HEK293 (cell line): ENCODE results near the gene NKG7.
A peak's percentile ranks its signal among the peaks of the same experiment; 100 is the strongest.

Source experiments
- CTCF ChIA-PET: fragments of 350-600 bp; formaldehyde crosslinking; extraction: SDS; loops from one replicate; lab custom pipeline; 2021; ENCODE audit warnings: antibody characterized with exemption; lab: Yijun Ruan, JAX
- POLR2A ChIA-PET: fragments of 300-600 bp; formaldehyde crosslinking; extraction: SDS; loops from one replicate; lab custom pipeline; 2020; ENCODE audit warnings: antibody characterized with exemption, inconsistent platforms; lab: Yijun Ruan, JAX
- H3K27ac ChIP-seq: fragments of 200-500 bp; sonication (Bioruptor generic); 2 replicates; pipeline ENCODE4 v1.5.1; 2014; ENCODE audit warnings: low read depth, low read length, control low read depth, inconsistent platforms; ENCODE audit errors: extremely low read depth
- H3K36me3 ChIP-seq, 2 experiments: fragments of 200-500 bp in 1 of 2; sonication (Bioruptor generic) in 1 of 2; 1 replicate in 1 of 2; 2 replicates in 1 of 2; pipeline ENCODE4 v1.5.1; 2014 to 2017; ENCODE audit warnings: inconsistent platforms in 2 of 2, low read length in 2 of 2; ENCODE audit not compliant: control insufficient read depth in 2 of 2, insufficient read depth in 1 of 2
- H3K4me1 ChIP-seq: fragments of 200-500 bp; sonication (Bioruptor generic); 2 replicates; pipeline ENCODE4 v1.5.1; 2014; ENCODE audit warnings: mild to moderate bottlenecking, low read length, inconsistent platforms; ENCODE audit not compliant: control insufficient read depth, insufficient read depth
- H3K4me3 ChIP-seq: 2 replicates; pipeline ENCODE4 v1.5.1; 2011; ENCODE audit warnings: low read depth, mild to moderate bottlenecking, control low read depth, low read length, moderate library complexity
- H3K9me3 ChIP-seq: fragments of 200-500 bp; sonication (Bioruptor generic); 2 replicates; pipeline ENCODE4 v1.5.1; 2014; ENCODE audit warnings: low read depth, low read length, inconsistent platforms; ENCODE audit not compliant: control insufficient read depth, insufficient read depth
- GLI2 ChIP-seq: fragments of 450-650 bp; formaldehyde crosslinking; IDR thresholded peaks from 2 replicates; pipeline ENCODE4; 2017; ENCODE audit warnings: missing biosample characterization, missing genetic modification characterization, low read depth, borderline replicate concordance
- SP3 ChIP-seq: fragments of 450-650 bp; formaldehyde crosslinking; IDR thresholded peaks from 2 replicates; pipeline ENCODE4 v1.5.1; 2016; ENCODE audit warnings: missing biosample characterization, missing genetic modification characterization
- ZBTB48 ChIP-seq: fragments of 450-650 bp; formaldehyde crosslinking; IDR thresholded peaks from 2 replicates; pipeline ENCODE4 v1.5.1; 2016; ENCODE audit warnings: missing biosample characterization, missing genetic modification characterization
- ZBTB8A ChIP-seq: fragments of 450-650 bp; formaldehyde crosslinking; IDR thresholded peaks from 2 replicates; pipeline ENCODE4 v1.5.1; 2016; ENCODE audit warnings: missing biosample characterization, missing genetic modification characterization
- ZNF157 ChIP-seq: fragments of 450-650 bp; formaldehyde crosslinking; IDR thresholded peaks from 2 replicates; pipeline ENCODE4 v1.5.1; 2016; ENCODE audit warnings: missing biosample characterization, missing genetic modification characterization
- ZNF169 ChIP-seq: fragments of 450-650 bp; formaldehyde crosslinking; IDR thresholded peaks from 2 replicates; pipeline ENCODE4 v1.5.1; 2016; ENCODE audit warnings: missing biosample characterization, missing genetic modification characterization
- ZNF2 ChIP-seq: fragments of 450-650 bp; formaldehyde crosslinking; IDR thresholded peaks from 2 replicates; pipeline ENCODE4 v1.5.1; 2016; ENCODE audit warnings: missing biosample characterization, missing genetic modification characterization
- ZNF202 ChIP-seq: fragments of 450-650 bp; formaldehyde crosslinking; IDR thresholded peaks from 2 replicates; pipeline ENCODE4 v1.5.1; 2016; ENCODE audit warnings: missing biosample characterization, missing genetic modification characterization, borderline replicate concordance
- ZNF223 ChIP-seq: fragments of 450-650 bp; formaldehyde crosslinking; IDR thresholded peaks from 2 replicates; pipeline ENCODE4 v1.5.1; 2016; ENCODE audit warnings: missing biosample characterization, missing genetic modification characterization
- ZNF24 ChIP-seq: fragments of 450-650 bp; formaldehyde crosslinking; IDR thresholded peaks from 2 replicates; pipeline ENCODE4 v1.5.1; 2016; ENCODE audit warnings: missing biosample characterization, missing genetic modification characterization
- ZNF266 ChIP-seq: fragments of 450-650 bp; formaldehyde crosslinking; IDR thresholded peaks from 2 replicates; pipeline ENCODE4 v1.5.1; 2016; ENCODE audit warnings: missing biosample characterization, missing genetic modification characterization, low read depth
- ZNF350 ChIP-seq: fragments of 450-650 bp; formaldehyde crosslinking; IDR thresholded peaks from 2 replicates; pipeline ENCODE4 v1.5.0; 2017; ENCODE audit warnings: missing biosample characterization, mild to moderate bottlenecking, missing genetic modification characterization
- ZNF426 ChIP-seq: fragments of 450-650 bp; formaldehyde crosslinking; IDR thresholded peaks from 2 replicates; pipeline ENCODE4 v1.5.1; 2017; ENCODE audit warnings: missing biosample characterization, missing genetic modification characterization, mild to moderate bottlenecking, inconsistent platforms, moderate library complexity
- ZNF596 ChIP-seq: fragments of 450-650 bp; IDR thresholded peaks from 2 replicates; pipeline ENCODE4 v1.5.0; 2018; ENCODE audit warnings: missing biosample characterization, mild to moderate bottlenecking, missing genetic modification characterization, moderate library complexity
- ZNF701 ChIP-seq: fragments of 450-650 bp; formaldehyde crosslinking; IDR thresholded peaks from 2 replicates; pipeline ENCODE4 v1.5.1; 2016; ENCODE audit warnings: missing biosample characterization, missing genetic modification characterization
- ZNF776 ChIP-seq: fragments of 450-650 bp; formaldehyde crosslinking; IDR thresholded peaks from 2 replicates; pipeline ENCODE4 v1.5.0; 2017; ENCODE audit warnings: missing biosample characterization, missing genetic modification characterization, borderline replicate concordance
- ZNF792 ChIP-seq: fragments of 450-650 bp; formaldehyde crosslinking; IDR thresholded peaks from 2 replicates; pipeline ENCODE4 v1.5.1; 2016; ENCODE audit warnings: missing biosample characterization, missing genetic modification characterization
- ZNF843 ChIP-seq: fragments of 450-650 bp; formaldehyde crosslinking; IDR thresholded peaks from 2 replicates; pipeline ENCODE4 v1.5.1; 2016; ENCODE audit warnings: missing biosample characterization, missing genetic modification characterization
- TF ChIP-seq, protein P1 (sequence below): fragments of 450-650 bp; formaldehyde crosslinking; IDR thresholded peaks from 2 replicates; pipeline ENCODE4 v1.5.1; 2016; ENCODE audit warnings: missing biosample characterization, missing genetic modification characterization
- TF ChIP-seq, protein P2 (sequence below): fragments of 450-650 bp; formaldehyde crosslinking; IDR thresholded peaks from 2 replicates; pipeline ENCODE4 v1.5.0; 2017; ENCODE audit warnings: missing biosample characterization, missing genetic modification characterization, borderline replicate concordance
- TF ChIP-seq, protein P3 (sequence below): fragments of 450-650 bp; formaldehyde crosslinking; IDR thresholded peaks from 2 replicates; pipeline ENCODE4 v1.5.1; 2017; ENCODE audit warnings: missing biosample characterization, missing genetic modification characterization
- TF ChIP-seq, protein P4 (sequence below): fragments of 450-650 bp; formaldehyde crosslinking; conservative IDR thresholded peaks from 2 replicates; pipeline ENCODE4 v1.5.1; 2016; ENCODE audit warnings: low read depth, missing biosample characterization, missing genetic modification characterization
- TF ChIP-seq, protein P5 (sequence below): IDR thresholded peaks from 2 replicates; pipeline ENCODE4 v1.6.1; 2011; ENCODE audit warnings: mild to moderate bottlenecking, low read depth, low read length, borderline replicate concordance

NKG7 gene

GRCh38 chr19:51329411-51329810 lies 43.0 kb downstream of the NKG7 start:
- Histone ChIP-seq H3K9me3 (no peaks in the 10 kb centered on the region), H3K36me3 (no peaks in the 10 kb centered on the region)
- CTCF ChIA-PET: interaction anchor here (0.7 to 1.6 kb wide), 2 partner anchors 9 to 173 kb away, joined by 3 to 4 read pairs; no protein-coding TSS in a partner anchor
- TF ChIP-seq, protein P1, sequence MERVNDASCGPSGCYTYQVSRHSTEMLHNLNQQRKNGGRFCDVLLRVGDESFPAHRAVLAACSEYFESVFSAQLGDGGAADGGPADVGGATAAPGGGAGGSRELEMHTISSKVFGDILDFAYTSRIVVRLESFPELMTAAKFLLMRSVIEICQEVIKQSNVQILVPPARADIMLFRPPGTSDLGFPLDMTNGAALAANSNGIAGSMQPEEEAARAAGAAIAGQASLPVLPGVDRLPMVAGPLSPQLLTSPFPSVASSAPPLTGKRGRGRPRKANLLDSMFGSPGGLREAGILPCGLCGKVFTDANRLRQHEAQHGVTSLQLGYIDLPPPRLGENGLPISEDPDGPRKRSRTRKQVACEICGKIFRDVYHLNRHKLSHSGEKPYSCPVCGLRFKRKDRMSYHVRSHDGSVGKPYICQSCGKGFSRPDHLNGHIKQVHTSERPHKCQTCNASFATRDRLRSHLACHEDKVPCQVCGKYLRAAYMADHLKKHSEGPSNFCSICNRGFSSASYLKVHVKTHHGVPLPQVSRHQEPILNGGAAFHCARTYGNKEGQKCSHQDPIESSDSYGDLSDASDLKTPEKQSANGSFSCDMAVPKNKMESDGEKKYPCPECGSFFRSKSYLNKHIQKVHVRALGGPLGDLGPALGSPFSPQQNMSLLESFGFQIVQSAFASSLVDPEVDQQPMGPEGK (tag by site-specific recombination): no peak
- no peak for TF ChIP-seq ZNF426
- TF ChIP-seq ZNF169 (tag by site-specific recombination): no peak
- no peak for TF ChIP-seq ZNF157 (tag by site-specific recombination)
- TF ChIP-seq ZNF596: no peak
- no peak for TF ChIP-seq SP3 (tag by site-specific recombination)
- TF ChIP-seq ZBTB48 (tag by site-specific recombination): no peak
- TF ChIP-seq, protein P2, sequence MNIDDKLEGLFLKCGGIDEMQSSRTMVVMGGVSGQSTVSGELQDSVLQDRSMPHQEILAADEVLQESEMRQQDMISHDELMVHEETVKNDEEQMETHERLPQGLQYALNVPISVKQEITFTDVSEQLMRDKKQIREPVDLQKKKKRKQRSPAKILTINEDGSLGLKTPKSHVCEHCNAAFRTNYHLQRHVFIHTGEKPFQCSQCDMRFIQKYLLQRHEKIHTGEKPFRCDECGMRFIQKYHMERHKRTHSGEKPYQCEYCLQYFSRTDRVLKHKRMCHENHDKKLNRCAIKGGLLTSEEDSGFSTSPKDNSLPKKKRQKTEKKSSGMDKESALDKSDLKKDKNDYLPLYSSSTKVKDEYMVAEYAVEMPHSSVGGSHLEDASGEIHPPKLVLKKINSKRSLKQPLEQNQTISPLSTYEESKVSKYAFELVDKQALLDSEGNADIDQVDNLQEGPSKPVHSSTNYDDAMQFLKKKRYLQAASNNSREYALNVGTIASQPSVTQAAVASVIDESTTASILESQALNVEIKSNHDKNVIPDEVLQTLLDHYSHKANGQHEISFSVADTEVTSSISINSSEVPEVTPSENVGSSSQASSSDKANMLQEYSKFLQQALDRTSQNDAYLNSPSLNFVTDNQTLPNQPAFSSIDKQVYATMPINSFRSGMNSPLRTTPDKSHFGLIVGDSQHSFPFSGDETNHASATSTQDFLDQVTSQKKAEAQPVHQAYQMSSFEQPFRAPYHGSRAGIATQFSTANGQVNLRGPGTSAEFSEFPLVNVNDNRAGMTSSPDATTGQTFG (tag by site-specific recombination): no peak
- TF ChIP-seq, protein P3, sequence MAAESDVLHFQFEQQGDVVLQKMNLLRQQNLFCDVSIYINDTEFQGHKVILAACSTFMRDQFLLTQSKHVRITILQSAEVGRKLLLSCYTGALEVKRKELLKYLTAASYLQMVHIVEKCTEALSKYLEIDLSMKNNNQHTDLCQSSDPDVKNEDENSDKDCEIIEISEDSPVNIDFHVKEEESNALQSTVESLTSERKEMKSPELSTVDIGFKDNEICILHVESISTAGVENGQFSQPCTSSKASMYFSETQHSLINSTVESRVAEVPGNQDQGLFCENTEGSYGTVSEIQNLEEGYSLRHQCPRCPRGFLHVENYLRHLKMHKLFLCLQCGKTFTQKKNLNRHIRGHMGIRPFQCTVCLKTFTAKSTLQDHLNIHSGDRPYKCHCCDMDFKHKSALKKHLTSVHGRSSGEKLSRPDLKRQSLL (tag by site-specific recombination): no peak
- no peak for TF ChIP-seq ZNF843 (tag by site-specific recombination)
- TF ChIP-seq, protein P4, sequence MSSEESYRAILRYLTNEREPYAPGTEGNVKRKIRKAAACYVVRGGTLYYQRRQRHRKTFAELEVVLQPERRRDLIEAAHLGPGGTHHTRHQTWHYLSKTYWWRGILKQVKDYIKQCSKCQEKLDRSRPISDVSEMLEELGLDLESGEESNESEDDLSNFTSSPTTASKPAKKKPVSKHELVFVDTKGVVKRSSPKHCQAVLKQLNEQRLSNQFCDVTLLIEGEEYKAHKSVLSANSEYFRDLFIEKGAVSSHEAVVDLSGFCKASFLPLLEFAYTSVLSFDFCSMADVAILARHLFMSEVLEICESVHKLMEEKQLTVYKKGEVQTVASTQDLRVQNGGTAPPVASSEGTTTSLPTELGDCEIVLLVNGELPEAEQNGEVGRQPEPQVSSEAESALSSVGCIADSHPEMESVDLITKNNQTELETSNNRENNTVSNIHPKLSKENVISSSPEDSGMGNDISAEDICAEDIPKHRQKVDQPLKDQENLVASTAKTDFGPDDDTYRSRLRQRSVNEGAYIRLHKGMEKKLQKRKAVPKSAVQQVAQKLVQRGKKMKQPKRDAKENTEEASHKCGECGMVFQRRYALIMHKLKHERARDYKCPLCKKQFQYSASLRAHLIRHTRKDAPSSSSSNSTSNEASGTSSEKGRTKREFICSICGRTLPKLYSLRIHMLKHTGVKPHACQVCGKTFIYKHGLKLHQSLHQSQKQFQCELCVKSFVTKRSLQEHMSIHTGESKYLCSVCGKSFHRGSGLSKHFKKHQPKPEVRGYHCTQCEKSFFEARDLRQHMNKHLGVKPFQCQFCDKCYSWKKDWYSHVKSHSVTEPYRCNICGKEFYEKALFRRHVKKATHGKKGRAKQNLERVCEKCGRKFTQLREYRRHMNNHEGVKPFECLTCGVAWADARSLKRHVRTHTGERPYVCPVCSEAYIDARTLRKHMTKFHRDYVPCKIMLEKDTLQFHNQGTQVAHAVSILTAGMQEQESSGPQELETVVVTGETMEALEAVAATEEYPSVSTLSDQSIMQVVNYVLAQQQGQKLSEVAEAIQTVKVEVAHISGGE (tag by site-specific recombination): no peak
- TF ChIP-seq ZNF776: no peak
- TF ChIP-seq GLI2: no peak
- TF ChIP-seq, all 188 proteins: peak for 0
- H3K4me3 ChIP-seq: no peak overlapping the region
- POLR2A ChIA-PET: interaction anchor here (2.4 kb wide), 1 partner anchor 11 kb away, joined by 9 read pairs; no protein-coding TSS in a partner anchor
- no peak overlapping the region for H3K27ac ChIP-seq
- H3K4me1 ChIP-seq: no peaks in the 10 kb centered on the region

DNA sequence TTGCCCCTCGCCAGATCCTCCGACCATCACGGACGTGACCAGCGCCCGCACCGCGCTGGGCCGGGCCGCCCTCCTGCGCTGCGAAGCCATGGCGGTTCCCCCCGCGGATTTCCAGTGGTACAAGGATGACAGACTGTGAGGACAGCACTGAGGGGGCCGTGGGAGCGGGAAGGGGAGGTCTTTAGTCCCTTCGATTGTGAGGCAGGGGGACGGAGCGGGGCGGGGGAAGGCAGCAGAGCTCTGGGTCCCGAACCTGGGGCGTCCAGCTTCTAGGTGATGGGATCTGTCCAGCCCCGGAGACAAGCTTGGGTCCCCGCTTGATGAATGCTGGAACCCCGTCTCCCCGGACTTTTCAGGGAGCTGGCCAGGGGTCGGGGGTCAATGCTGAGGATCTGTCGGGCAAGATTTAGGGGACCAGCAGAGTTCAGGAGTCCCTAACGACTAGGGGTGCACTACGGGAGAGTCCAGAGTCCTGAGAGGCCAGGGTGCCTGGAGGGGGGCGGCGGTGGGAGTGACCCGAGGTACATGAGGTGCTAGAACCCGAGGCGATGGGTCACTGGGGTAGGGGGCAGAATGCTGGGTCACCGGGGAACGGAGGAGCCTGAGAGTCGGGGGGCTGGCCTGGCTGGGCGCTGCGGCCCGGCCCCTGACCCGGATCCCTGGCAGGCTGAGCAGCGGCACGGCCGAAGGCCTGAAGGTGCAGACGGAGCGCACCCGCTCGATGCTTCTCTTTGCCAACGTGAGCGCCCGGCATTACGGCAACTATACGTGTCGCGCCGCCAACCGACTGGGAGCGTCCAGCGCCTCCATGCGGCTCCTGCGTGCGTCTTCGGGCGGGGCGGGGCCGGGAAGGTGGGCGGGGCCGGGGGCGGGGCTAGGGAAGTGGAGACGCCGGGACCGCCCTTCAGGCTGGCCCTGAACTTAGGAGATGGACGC lies 45.1 kb downstream of the NKG7 start:
- Histone ChIP-seq H3K4me1 (no peaks in the 10 kb centered on the region), H3K27ac (no peak overlapping the region; the same call in 1 of the 2 replicates), H3K36me3 (no peaks in the 10 kb centered on the region), H3K4me3 (peak overlapping the region; percentile 2; the same call in 1 of the 2 replicates), H3K9me3 (no peaks in the 10 kb centered on the region)
- POLR2A ChIA-PET: interaction anchor here (2.4 kb wide), 1 partner anchor 13 kb away, joined by 9 read pairs; no protein-coding TSS in a partner anchor
- CTCF ChIA-PET: interaction anchor here (0.5 to 1.4 kb wide), 6 partner anchors 10 to 140 kb away, joined by 3 to 5 read pairs (median 3); no protein-coding TSS in a partner anchor
- TF ChIP-seq ZNF350 (tag by site-specific recombination) (no peak), ZBTB8A (tag by site-specific recombination) (no peak), ZNF266 (no peak), ZNF202 (tag by site-specific recombination) (no peak), ZNF223 (tag by site-specific recombination) (no peak), ZNF24 (tag by site-specific recombination) (no peak), ZNF2 (tag by site-specific recombination) (no peak), ZNF792 (tag by site-specific recombination) (no peak), ZNF701 (tag by site-specific recombination) (no peak)
- TF ChIP-seq, protein P5, sequence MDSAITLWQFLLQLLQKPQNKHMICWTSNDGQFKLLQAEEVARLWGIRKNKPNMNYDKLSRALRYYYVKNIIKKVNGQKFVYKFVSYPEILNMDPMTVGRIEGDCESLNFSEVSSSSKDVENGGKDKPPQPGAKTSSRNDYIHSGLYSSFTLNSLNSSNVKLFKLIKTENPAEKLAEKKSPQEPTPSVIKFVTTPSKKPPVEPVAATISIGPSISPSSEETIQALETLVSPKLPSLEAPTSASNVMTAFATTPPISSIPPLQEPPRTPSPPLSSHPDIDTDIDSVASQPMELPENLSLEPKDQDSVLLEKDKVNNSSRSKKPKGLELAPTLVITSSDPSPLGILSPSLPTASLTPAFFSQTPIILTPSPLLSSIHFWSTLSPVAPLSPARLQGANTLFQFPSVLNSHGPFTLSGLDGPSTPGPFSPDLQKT: no peak
